Prostate gland (tissue), 2 donors: ENCODE measurements around the gene DISP3.

ENCODE experiments used
- CTCF ChIP-seq, 4 experiments: fragments of 200-600 bp in 2 of 4; fragments of 450-650 bp in 2 of 4; sonication (generic) in 2 of 4; IDR thresholded peaks; 1 replicate in 3 of 4; 2 replicates in 1 of 4; pipeline ENCODE4 v1.5.1; 2016 to 2019; ENCODE audit warnings: antibody characterized with exemption in 4 of 4, mild to moderate bottlenecking in 2 of 4, moderate library complexity in 2 of 4
- POLR2A ChIP-seq: fragments of 450-650 bp; IDR thresholded peaks from one replicate; pipeline ENCODE4 v1.6.1; 2016; ENCODE audit warnings: antibody characterized with exemption, mild to moderate bottlenecking
- POLR2AphosphoS5 ChIP-seq: sonication (generic); formaldehyde crosslinking; IDR thresholded peaks from one replicate; pipeline ENCODE4 v1.6.1; 2017; ENCODE audit warnings: antibody characterized with exemption

GRCh38 chr1:11434501-11434900, 44.5 kb upstream of the DISP3 start:
- TF ChIP-seq POLR2AphosphoS5 (no peak), CTCF (IDR thresholded peaks at IDR 0.05) (no peak), POLR2A (no peak)
